Measurements from ENCODE around the gene CCDC144A. TPM values are rescaled to one million over a fixed set of nuclear protein-coding genes. Genes with fewer than 3 reads are reported as not detected.
"Not testable (repeated sequence)": the region's sequence is repeated elsewhere in the genome, so short reads cannot be mapped to it uniquely, and the experiment has no call there.

Gene CCDC144A, protein sequence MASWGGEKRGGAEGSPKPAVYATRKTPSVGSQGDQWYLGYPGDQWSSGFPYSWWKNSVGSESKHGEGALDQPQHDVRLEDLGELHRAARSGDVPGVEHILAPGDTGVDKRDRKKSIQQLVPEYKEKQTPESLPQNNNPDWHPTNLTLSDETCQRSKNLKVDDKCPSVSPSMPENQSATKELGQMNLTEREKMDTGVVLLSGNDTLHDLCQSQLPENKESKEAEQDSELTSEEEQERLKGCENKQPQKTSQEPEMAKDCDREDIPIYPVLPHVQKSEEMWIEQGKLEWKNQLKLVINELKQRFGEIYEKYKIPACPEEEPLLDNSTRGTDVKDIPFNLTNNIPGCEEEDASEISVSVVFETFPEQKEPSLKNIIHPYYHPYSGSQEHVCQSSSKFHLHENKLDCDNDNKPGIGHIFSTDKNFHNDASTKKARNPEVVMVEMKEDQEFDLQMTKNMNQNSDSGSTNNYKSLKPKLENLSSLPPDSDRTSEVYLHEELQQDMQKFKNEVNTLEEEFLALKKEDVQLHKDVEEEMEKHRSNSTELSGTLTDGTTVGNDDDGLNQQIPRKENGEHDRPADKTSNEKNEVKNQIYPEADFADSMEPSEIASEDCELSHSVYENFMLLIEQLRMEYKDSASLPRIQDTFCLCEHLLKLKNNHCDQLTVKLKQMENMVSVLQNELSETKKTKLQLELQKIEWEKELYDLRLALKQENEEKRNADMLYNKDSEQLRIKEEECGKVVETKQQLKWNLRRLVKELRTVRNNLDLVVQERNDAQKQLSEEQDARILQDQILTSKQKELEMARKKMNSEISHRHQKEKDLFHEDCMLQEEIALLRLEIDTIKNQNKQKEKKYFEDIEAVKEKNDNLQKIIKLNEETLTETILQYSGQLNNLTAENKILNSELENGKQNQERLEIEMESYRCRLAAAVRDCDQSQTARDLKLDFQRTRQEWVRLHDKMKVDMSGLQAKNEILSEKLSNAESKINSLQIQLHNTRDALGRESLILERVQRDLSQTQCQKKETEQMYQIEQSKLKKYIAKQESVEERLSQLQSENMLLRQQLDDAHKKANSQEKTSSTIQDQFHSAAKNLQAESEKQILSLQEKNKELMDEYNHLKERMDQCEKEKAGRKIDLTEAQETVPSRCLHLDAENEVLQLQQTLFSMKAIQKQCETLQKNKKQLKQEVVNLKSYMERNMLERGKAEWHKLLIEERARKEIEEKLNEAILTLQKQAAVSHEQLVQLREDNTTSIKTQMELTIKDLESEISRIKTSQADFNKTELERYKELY (N-terminal part only)
- polyA plus RNA-seq (2013): 0.31 TPM in 2 replicates

DNA sequence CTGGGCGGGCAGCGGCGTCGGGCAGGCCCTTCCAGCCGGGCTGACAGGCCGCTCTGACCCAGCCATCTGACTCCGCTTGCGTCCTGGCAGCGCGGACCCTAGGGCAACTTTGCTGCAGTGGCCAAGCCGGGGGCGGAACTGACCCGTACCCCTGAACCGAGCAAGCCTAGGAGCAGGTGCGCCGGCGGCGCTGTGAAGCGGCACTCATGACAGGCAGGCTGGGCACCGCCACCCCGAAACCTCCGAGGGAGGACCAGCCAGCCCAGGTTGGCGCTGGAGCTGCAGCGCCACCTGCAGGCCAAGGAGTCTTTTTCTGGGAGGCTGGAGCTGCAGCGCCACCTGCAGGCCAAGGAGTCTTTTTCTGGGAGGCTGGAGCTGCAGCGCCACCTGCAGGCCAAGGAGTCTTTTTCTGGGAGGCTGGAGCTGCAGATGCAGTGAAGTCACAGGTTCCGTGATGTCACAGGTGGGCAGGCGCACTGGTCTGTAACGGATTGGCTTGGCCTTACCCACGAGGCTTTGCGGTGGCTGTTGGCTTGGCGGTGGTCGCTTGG is at the start of gene CCDC144A:
Gene CCDC144A (plus strand): TSS at position 511 of the 551 bp plus-strand sequence. CDS start 160 bp downstream, outside the sequence.
- not testable (repeated sequence) for H2BK120ac ChIP-seq (ENCODE audit: insufficient read depth, low read length, poor library complexity); H2AFZ ChIP-seq (ENCODE audit: insufficient read depth, low read length, poor library complexity); H4K8ac ChIP-seq (ENCODE audit: low read depth, low read length); H3K4me2 ChIP-seq (ENCODE audit: low read length); H3K9me3 ChIP-seq (ENCODE audit: insufficient read depth, low read depth, low read length); H3K4me1 ChIP-seq (ENCODE audit: control insufficient read depth in 1 of 2, insufficient read depth in 2 of 2, low read length in 2 of 2); H4K12ac ChIP-seq (ENCODE audit: low read depth, low read length); H3K18ac ChIP-seq (ENCODE audit: low read length); H3K27ac ChIP-seq (ENCODE audit: low read depth, low read length); H3K4ac ChIP-seq (ENCODE audit: low read depth, low read length); H2BK12ac ChIP-seq (ENCODE audit: low read length); H4K91ac ChIP-seq (ENCODE audit: low read depth, low read length); H3K9ac ChIP-seq (ENCODE audit: low read length); H3K4me3 ChIP-seq (ENCODE audit: low read depth, low read length); H2AK5ac ChIP-seq (ENCODE audit: low read length); H3K14ac ChIP-seq (ENCODE audit: low read length); H3K27me3 ChIP-seq (ENCODE audit: insufficient read depth, low read length); H2BK5ac ChIP-seq (ENCODE audit: low read depth, low read length, poor library complexity); H3K23ac ChIP-seq (ENCODE audit: low read length); H3K36me3 ChIP-seq (ENCODE audit: control insufficient read depth in 1 of 2, insufficient read depth in 2 of 2, low read length in 2 of 2); H3K79me2 ChIP-seq (ENCODE audit: control insufficient read depth, insufficient read depth, low read length, poor library complexity); H3K79me1 ChIP-seq (ENCODE audit: low read length)
- WGBS (ENCODE audit: extremely low coverage, insufficient coverage, insufficient read length): no CpG with 5 or more reads among the region's 33 CpGs
- DNase-seq: peak; percentile 54 to 62

DNA sequence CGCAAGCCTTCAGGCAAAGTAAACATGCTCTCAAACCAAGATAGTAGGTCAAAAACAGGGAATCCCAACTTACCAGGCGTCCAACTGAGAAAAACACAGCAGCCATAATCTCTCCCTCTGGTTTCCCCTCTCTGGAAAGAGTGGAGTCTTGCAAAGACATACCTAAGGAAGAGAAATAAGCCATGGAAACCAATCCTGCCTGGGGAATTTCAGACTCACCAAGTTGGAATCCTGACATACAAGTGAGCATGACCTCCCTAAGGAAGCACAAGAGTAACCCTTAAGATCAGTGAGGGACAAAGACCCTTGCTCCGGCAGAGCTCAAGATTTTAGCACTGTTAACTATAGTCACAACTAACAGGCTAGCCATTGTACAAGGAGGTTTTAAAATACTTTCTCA is 40.5 kb upstream of the CCDC144A start:
- peak overlapping the region; percentile 48 for H4K8ac ChIP-seq (ENCODE audit: low read depth, low read length)
- no peak overlapping the region for H2BK12ac ChIP-seq (ENCODE audit: low read length)
- H3K79me2 ChIP-seq (ENCODE audit: control insufficient read depth, insufficient read depth, low read length, poor library complexity): peaks cover 5% of the 10 kb centered on the region
- H3K4me2 ChIP-seq (ENCODE audit: low read length): peak overlapping the region; percentile 4
- peak; percentile 60 to 80 for DNase-seq
- H3K4me1 ChIP-seq (ENCODE audit: control insufficient read depth in 1 of 2, insufficient read depth in 2 of 2, low read length in 2 of 2): peaks cover 4 to 9% of the 10 kb centered on the region in 2 experiments
- no peak overlapping the region for H4K12ac ChIP-seq (ENCODE audit: low read depth, low read length)
- no peak overlapping the region for H3K23ac ChIP-seq (ENCODE audit: low read length)
- no CpG with 5 or more reads among the region's 3 CpGs for WGBS (ENCODE audit: extremely low coverage, insufficient coverage, insufficient read length)
- no peak overlapping the region for H3K9ac ChIP-seq (ENCODE audit: low read length)
- peak overlapping the region; percentile 83 for H3K27ac ChIP-seq (ENCODE audit: low read depth, low read length)
- H3K9me3 ChIP-seq (ENCODE audit: insufficient read depth, low read depth, low read length): no peaks in the 10 kb centered on the region
- no peak overlapping the region for H4K91ac ChIP-seq (ENCODE audit: low read depth, low read length)
- H2BK5ac ChIP-seq (ENCODE audit: low read depth, low read length, poor library complexity): peak overlapping the region; percentile 26
- H3K36me3 ChIP-seq (ENCODE audit: control insufficient read depth in 1 of 2, insufficient read depth in 2 of 2, low read length in 2 of 2): peaks cover 0 to 8% of the 10 kb centered on the region in 2 experiments
- H3K79me1 ChIP-seq (ENCODE audit: low read length): peaks cover 9% of the 10 kb centered on the region
- no peaks in the 10 kb centered on the region for H3K27me3 ChIP-seq (ENCODE audit: insufficient read depth, low read length)
- H2AK5ac ChIP-seq (ENCODE audit: low read length): no peak overlapping the region
- no peak overlapping the region for H3K14ac ChIP-seq (ENCODE audit: low read length)
- H3K4me3 ChIP-seq (ENCODE audit: low read depth, low read length): no peak overlapping the region
- no peak overlapping the region for H2AFZ ChIP-seq (ENCODE audit: insufficient read depth, low read length, poor library complexity)
- H3K4ac ChIP-seq (ENCODE audit: low read depth, low read length): no peak overlapping the region
- no peak overlapping the region for H3K18ac ChIP-seq (ENCODE audit: low read length)
- no peak overlapping the region for H2BK120ac ChIP-seq (ENCODE audit: insufficient read depth, low read length, poor library complexity)

DNA sequence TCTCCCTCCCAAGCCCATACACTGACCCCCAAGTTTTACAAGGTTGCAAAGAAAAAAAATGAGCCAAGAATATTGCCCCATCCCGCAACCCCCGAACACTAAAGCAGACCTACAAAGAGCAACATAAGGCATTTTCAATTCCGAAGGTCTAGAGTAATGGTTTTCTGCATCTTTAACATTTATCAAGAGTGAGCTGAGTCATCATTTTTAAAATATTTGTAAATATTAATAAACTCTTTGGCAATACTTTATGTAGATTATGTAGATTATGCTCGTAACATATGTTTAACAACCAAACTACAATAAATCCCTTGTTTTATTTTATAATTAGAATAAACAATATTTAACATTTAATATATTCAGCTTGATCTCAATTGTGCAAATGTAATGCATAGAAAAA is 37.8 kb upstream of the CCDC144A start:
- Histone ChIP-seq H3K9ac (ENCODE audit: low read length) (no peak overlapping the region), H3K23ac (ENCODE audit: low read length) (no peak overlapping the region), H3K27me3 (ENCODE audit: insufficient read depth, low read length) (no peaks in the 10 kb centered on the region), H2AFZ (ENCODE audit: insufficient read depth, low read length, poor library complexity) (no peak overlapping the region), H3K79me1 (ENCODE audit: low read length) (peaks cover 9% of the 10 kb centered on the region), H2BK120ac (ENCODE audit: insufficient read depth, low read length, poor library complexity) (no peak overlapping the region), H3K4ac (ENCODE audit: low read depth, low read length) (no peak overlapping the region), H3K18ac (ENCODE audit: low read length) (no peak overlapping the region), H3K27ac (ENCODE audit: low read depth, low read length) (no peak overlapping the region), H3K36me3 (ENCODE audit: control insufficient read depth in 1 of 2, insufficient read depth in 2 of 2, low read length in 2 of 2) (peaks cover 0 to 2% of the 10 kb centered on the region in 2 experiments), H3K4me3 (ENCODE audit: low read depth, low read length) (no peak overlapping the region), H4K91ac (ENCODE audit: low read depth, low read length) (no peak overlapping the region), H4K12ac (ENCODE audit: low read depth, low read length) (no peak overlapping the region), H2BK12ac (ENCODE audit: low read length) (no peak overlapping the region), H3K79me2 (ENCODE audit: control insufficient read depth, insufficient read depth, low read length, poor library complexity) (peaks cover 5% of the 10 kb centered on the region), H2AK5ac (ENCODE audit: low read length) (no peak overlapping the region), H3K9me3 (ENCODE audit: insufficient read depth, low read depth, low read length) (no peaks in the 10 kb centered on the region), H3K14ac (ENCODE audit: low read length) (no peak overlapping the region), H3K4me1 (ENCODE audit: control insufficient read depth in 1 of 2, insufficient read depth in 2 of 2, low read length in 2 of 2) (peaks cover 4 to 9% of the 10 kb centered on the region in 2 experiments), H2BK5ac (ENCODE audit: low read depth, low read length, poor library complexity) (no peak overlapping the region), H3K4me2 (ENCODE audit: low read length) (no peak overlapping the region), H4K8ac (ENCODE audit: low read depth, low read length) (no peak overlapping the region)
- DNase-seq: no peak
- no CpG with 5 or more reads among the region's 4 CpGs for whole genome bisulfite sequencing (ENCODE audit: extremely low coverage, insufficient coverage, insufficient read length)
